ENCODE measurements around the gene ALAS1. TPM values are rescaled to one million over a fixed set of nuclear protein-coding genes. Genes with fewer than 3 reads are reported as not detected.
A peak's percentile ranks its signal among the peaks of the same experiment; 100 is the strongest.

ALAS1 gene
- total RNA-seq, 1 experiment from 2014 or later: 89.4 TPM

DNA sequence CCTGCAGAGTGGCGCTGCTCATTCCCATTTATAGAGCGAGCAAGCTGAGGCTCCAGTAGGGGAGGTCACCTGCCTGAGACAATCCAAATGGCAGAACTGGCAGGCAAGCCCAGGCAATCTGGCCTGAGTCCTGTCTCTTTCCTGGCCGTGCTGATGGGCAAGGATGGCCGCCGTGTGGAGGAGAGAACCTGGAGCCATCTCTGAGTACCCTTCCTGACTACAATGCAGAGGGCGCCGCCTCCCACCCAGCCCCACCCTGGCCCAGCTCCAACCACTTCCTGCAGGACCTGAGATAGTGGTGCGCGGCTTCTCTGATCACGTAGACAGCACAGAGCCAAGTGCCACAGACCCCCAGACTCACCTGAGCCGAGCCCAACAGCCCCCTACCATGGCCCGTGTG, 20.5 kb downstream of the ALAS1 start:
- H3K4me1 ChIP-seq (ENCODE audit: control insufficient read depth, insufficient read depth, low read length): peaks cover 19% of the 10 kb centered on the region
- TF ChIP-seq, protein P1, sequence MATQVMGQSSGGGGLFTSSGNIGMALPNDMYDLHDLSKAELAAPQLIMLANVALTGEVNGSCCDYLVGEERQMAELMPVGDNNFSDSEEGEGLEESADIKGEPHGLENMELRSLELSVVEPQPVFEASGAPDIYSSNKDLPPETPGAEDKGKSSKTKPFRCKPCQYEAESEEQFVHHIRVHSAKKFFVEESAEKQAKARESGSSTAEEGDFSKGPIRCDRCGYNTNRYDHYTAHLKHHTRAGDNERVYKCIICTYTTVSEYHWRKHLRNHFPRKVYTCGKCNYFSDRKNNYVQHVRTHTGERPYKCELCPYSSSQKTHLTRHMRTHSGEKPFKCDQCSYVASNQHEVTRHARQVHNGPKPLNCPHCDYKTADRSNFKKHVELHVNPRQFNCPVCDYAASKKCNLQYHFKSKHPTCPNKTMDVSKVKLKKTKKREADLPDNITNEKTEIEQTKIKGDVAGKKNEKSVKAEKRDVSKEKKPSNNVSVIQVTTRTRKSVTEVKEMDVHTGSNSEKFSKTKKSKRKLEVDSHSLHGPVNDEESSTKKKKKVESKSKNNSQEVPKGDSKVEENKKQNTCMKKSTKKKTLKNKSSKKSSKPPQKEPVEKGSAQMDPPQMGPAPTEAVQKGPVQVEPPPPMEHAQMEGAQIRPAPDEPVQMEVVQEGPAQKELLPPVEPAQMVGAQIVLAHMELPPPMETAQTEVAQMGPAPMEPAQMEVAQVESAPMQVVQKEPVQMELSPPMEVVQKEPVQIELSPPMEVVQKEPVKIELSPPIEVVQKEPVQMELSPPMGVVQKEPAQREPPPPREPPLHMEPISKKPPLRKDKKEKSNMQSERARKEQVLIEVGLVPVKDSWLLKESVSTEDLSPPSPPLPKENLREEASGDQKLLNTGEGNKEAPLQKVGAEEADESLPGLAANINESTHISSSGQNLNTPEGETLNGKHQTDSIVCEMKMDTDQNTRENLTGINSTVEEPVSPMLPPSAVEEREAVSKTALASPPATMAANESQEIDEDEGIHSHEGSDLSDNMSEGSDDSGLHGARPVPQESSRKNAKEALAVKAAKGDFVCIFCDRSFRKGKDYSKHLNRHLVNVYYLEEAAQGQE (IDR thresholded peaks at IDR 0.05; ENCODE audit: insufficient read depth in 1 of 2, low read depth in 2 of 2, low read length in 1 of 2): no peak
- no peak for TF ChIP-seq SIN3A (IDR thresholded peaks at IDR 0.05; ENCODE audit: borderline replicate concordance, insufficient read depth, low read depth, low read length)
- TF ChIP-seq, protein P2, sequence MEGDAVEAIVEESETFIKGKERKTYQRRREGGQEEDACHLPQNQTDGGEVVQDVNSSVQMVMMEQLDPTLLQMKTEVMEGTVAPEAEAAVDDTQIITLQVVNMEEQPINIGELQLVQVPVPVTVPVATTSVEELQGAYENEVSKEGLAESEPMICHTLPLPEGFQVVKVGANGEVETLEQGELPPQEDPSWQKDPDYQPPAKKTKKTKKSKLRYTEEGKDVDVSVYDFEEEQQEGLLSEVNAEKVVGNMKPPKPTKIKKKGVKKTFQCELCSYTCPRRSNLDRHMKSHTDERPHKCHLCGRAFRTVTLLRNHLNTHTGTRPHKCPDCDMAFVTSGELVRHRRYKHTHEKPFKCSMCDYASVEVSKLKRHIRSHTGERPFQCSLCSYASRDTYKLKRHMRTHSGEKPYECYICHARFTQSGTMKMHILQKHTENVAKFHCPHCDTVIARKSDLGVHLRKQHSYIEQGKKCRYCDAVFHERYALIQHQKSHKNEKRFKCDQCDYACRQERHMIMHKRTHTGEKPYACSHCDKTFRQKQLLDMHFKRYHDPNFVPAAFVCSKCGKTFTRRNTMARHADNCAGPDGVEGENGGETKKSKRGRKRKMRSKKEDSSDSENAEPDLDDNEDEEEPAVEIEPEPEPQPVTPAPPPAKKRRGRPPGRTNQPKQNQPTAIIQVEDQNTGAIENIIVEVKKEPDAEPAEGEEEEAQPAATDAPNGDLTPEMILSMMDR (IDR thresholded peaks at IDR 0.05): no peak
- TF ChIP-seq POLR2AphosphoS5 (IDR thresholded peaks at IDR 0.05; ENCODE audit: low read depth, low read length): no peak
- no peak for TF ChIP-seq TCF7L2 (IDR thresholded peaks at IDR 0.05; ENCODE audit: low read depth, low read length)
- in situ Hi-C loops (cut with HindIII; ENCODE audit: low pct_unique_long_range_greater_than_20kb, low sequenced_read_pairs) (no loop called here), intact Hi-C loops (cut with micrococcal nuclease; ENCODE audit: unreplicated experiment) (no loop called here)
- H3K27me3 ChIP-seq (ENCODE audit: control insufficient read depth, insufficient read depth, low read length): no peaks in the 10 kb centered on the region
- BruUV-seq (replicated peaks): no TSS peak
- CTCF ChIA-PET: interaction anchor here (0.5 kb wide), 1 partner anchor 223 kb away, joined by 5 read pairs; the partner anchor contains the start of gene RPL29
- DNase-seq (ENCODE audit: low read depth, low spot score) (no peak), ATAC-seq (no peak)
- no peaks in the 10 kb centered on the region for H3K9me3 ChIP-seq (ENCODE audit: control insufficient read depth, insufficient read depth, low read depth, low read length)
- no peak overlapping the region for H3K4me3 ChIP-seq (ENCODE audit: low read depth in 2 of 2, low read length in 2 of 2)
- POLR2A ChIA-PET: no interaction called here
- no peaks in the 10 kb centered on the region for H3K36me3 ChIP-seq (ENCODE audit: control insufficient read depth, insufficient read depth, low read length)
- H3K27ac ChIP-seq (ENCODE audit: low read length): peak overlapping the region; percentile 35; the same call in 1 of the 2 replicates

DNA sequence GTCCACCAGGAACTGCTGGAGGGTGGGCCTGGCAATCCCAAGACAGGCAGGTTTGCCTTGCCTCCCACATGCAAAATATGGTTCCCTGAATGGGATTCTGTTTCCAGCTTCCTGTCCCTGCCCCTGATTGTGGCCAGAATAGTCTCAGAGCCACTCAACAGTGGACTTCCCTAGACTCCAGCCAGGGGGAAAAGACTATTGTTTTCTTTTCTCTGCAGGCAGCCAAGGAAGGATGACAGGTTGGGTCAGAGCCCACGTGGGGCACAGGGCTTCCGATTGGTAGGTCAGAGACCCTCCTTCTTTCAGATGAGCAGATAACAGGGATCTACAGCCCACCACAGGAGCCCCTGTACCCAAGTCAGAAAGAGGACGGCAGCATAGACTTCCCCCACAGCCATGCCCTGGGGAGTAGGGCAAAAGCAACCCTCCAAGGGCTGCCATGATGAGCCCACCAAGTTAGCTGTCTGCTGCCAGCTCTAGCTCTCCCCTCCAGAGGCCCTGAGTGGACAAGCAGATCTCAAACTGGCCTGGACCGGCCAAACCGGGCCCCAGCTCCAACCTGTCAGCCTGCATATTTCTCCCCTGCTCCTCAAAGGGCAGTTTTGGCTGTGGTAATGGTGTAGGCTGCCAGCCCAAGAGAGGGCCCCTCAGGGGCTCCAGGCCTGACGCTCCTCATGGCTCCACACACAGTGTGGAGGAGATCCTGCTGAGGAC, 21.1 kb downstream of the ALAS1 start:
- no peaks in the 10 kb centered on the region for H3K27me3 ChIP-seq (ENCODE audit: control insufficient read depth, insufficient read depth, low read length)
- no peak overlapping the region for H3K4me3 ChIP-seq (ENCODE audit: low read depth in 2 of 2, low read length in 2 of 2)
- TF ChIP-seq, protein P2 (IDR thresholded peaks at IDR 0.05): no peak
- TF ChIP-seq TCF7L2 (IDR thresholded peaks at IDR 0.05; ENCODE audit: low read depth, low read length): no peak
- TF ChIP-seq SIN3A (IDR thresholded peaks at IDR 0.05; ENCODE audit: borderline replicate concordance, insufficient read depth, low read depth, low read length): no peak
- TF ChIP-seq, protein P1 (IDR thresholded peaks at IDR 0.05; ENCODE audit: insufficient read depth in 1 of 2, low read depth in 2 of 2, low read length in 1 of 2): no peak
- no peak for TF ChIP-seq POLR2AphosphoS5 (IDR thresholded peaks at IDR 0.05; ENCODE audit: low read depth, low read length)
- no peak for ATAC-seq
- peaks cover 19% of the 10 kb centered on the region for H3K4me1 ChIP-seq (ENCODE audit: control insufficient read depth, insufficient read depth, low read length)
- intact Hi-C loops (cut with micrococcal nuclease; ENCODE audit: unreplicated experiment) (no loop called here), in situ Hi-C loops (cut with HindIII; ENCODE audit: low pct_unique_long_range_greater_than_20kb, low sequenced_read_pairs) (no loop called here)
- no peaks in the 10 kb centered on the region for H3K36me3 ChIP-seq (ENCODE audit: control insufficient read depth, insufficient read depth, low read length)
- CTCF ChIA-PET: interaction anchor here (0.6 to 0.7 kb wide), 2 partner anchors 137 to 166 kb away, joined by 3 to 6 read pairs; no protein-coding TSS in a partner anchor
- H3K9me3 ChIP-seq (ENCODE audit: control insufficient read depth, insufficient read depth, low read depth, low read length): no peaks in the 10 kb centered on the region
- no peak for DNase-seq (ENCODE audit: low read depth, low spot score)
- H3K27ac ChIP-seq (ENCODE audit: low read length): no peak overlapping the region; the same call in 1 of the 2 replicates
- POLR2A ChIA-PET: interaction anchor here (0.6 kb wide), 1 partner anchor 23 kb away, joined by 5 read pairs; no protein-coding TSS in a partner anchor
- no TSS peak for BruUV-seq (replicated peaks)
